Prostate gland (tissue), 2 donors: ENCODE data around the gene MUSTN1. TPM values are rescaled to one million over a fixed set of nuclear protein-coding genes. Genes with fewer than 3 reads are reported as not detected.

Source experiments
- DNase-seq: peaks from one replicate; pipeline ENCODE4 v3.0.0-alpha.2; 2019; ENCODE audit warnings: low spot score
- H3K27ac ChIP-seq, 2 donors: fragments of 200-600 bp; sonication (generic); 2 replicates each; pipeline ENCODE4 v1.5.1; 2017 to 2019
- H3K27me3 ChIP-seq: fragments of 200-600 bp; sonication (generic); replicated peaks from 2 replicates; pipeline ENCODE4 v1.5.1; 2019; ENCODE audit not compliant: insufficient read depth
- H3K36me3 ChIP-seq, 2 donors: fragments of 200-600 bp; sonication (generic); 1 replicate in 1 of 2; 2 replicates in 1 of 2; pipeline versions ENCODE4 v1.5.1 to v1.8.1; 2017 to 2019
- H3K4me1 ChIP-seq: fragments of 200-600 bp; sonication (generic); replicated peaks from 2 replicates; pipeline ENCODE4 v1.5.1; 2019
- H3K4me3 ChIP-seq, 2 donors: fragments of 200-600 bp; sonication (generic); 2 replicates each; pipeline ENCODE4 v1.5.1; 2017 to 2019
- H3K9me3 ChIP-seq: fragments of 200-600 bp; sonication (generic); 2 replicates; pipeline ENCODE4 v1.5.1; 2017
- CTCF ChIP-seq, 4 experiments: fragments of 200-600 bp in 2 of 4; fragments of 450-650 bp in 2 of 4; sonication (generic) in 2 of 4; IDR thresholded peaks; 1 replicate in 3 of 4; 2 replicates in 1 of 4; pipeline ENCODE4 v1.5.1; 2016 to 2019; ENCODE audit warnings: antibody characterized with exemption in 4 of 4, mild to moderate bottlenecking in 2 of 4, moderate library complexity in 2 of 4
- POLR2A ChIP-seq: fragments of 450-650 bp; IDR thresholded peaks from one replicate; pipeline ENCODE4 v1.6.1; 2016; ENCODE audit warnings: antibody characterized with exemption, mild to moderate bottlenecking
- POLR2AphosphoS5 ChIP-seq: sonication (generic); formaldehyde crosslinking; IDR thresholded peaks from one replicate; pipeline ENCODE4 v1.6.1; 2017; ENCODE audit warnings: antibody characterized with exemption
- WGBS: methylation state at CpG from one replicate; pipeline ENCODE4 v1.1.5; 2018; 5-methylcytosine and 5-hydroxymethylcytosine counted together
- intact Hi-C: fragments of 100-400 bp; cut with DNase I; formaldehyde crosslinking; loops from one replicate; pipeline ENCODE4 v1.14.2; 2022
- total RNA-seq, 2 donors: library from RNA; depleted of rRNA; stranded (reverse); fragments of >200 nt; gene quantifications; one replicate each; pipeline ENCODE4 v1.1.0, GENCODE V29; 2016

MUSTN1 gene
- total RNA-seq, 2 donors from 2014 or later: 10.5 to 14.4 TPM

- Histone ChIP-seq H3K27me3 (no peaks in the 10 kb centered on the region), H3K4me3 (no peak overlapping the region), H3K9me3 (no peaks in the 10 kb centered on the region), H3K36me3 (no peaks in the 10 kb centered on the region), H3K27ac (peak overlapping the region; percentile 57 to 66), H3K4me1 (no peaks in the 10 kb centered on the region)
- TF ChIP-seq CTCF (IDR thresholded peaks at IDR 0.05) (no peak), POLR2A (no peak)
- intact Hi-C loops: loop anchor here (5.0 to 10.0 kb wide), 2 partner anchors 51 to 229 kb away; partner anchors contain the start of gene STIMATE
- WGBS: 71% methylated on average over 7 of the region's 7 CpGs
- DNase-seq: no peak
Observed at GRCh38 chr3:52845691-52846431, 11.0 kb upstream of the MUSTN1 start.

GRCh38 chr3:52845157-52845556 is 10.3 kb upstream of the MUSTN1 start:
- Histone ChIP-seq H3K27ac (peak overlapping the region; percentile 57 to 66), H3K4me3 (no peak overlapping the region), H3K27me3 (no peaks in the 10 kb centered on the region), H3K36me3 (no peaks in the 10 kb centered on the region), H3K4me1 (no peaks in the 10 kb centered on the region), H3K9me3 (no peaks in the 10 kb centered on the region)
- peak; percentile 59 for TF ChIP-seq POLR2AphosphoS5
- no peak for TF ChIP-seq CTCF (IDR thresholded peaks at IDR 0.05)
- DNase-seq: peak; percentile 16
- 15% methylated on average over 6 of the region's 6 CpGs for whole genome bisulfite sequencing
- intact Hi-C loops: loop anchor here (5.0 to 10.0 kb wide), 2 partner anchors 52 to 230 kb away; partner anchors contain the start of gene STIMATE

GRCh38 chr3:52844290-52844975 is 9.6 kb upstream of the MUSTN1 start:
- no peak for TF ChIP-seq CTCF (IDR thresholded peaks at IDR 0.05)
- no peak for TF ChIP-seq POLR2A
- no peak for TF ChIP-seq POLR2AphosphoS5
- H3K4me1 ChIP-seq: no peaks in the 10 kb centered on the region
- H3K36me3 ChIP-seq: no peaks in the 10 kb centered on the region
- intact Hi-C loops: loop anchor here (10.0 kb wide), 1 partner anchor 230 kb away; no protein-coding TSS in a partner anchor
- no peaks in the 10 kb centered on the region for H3K9me3 ChIP-seq
- H3K4me3 ChIP-seq: no peak overlapping the region
- peak overlapping the region; percentile 57 to 62 for H3K27ac ChIP-seq
- WGBS: 81% methylated on average over 18 of the region's 18 CpGs
- H3K27me3 ChIP-seq: no peaks in the 10 kb centered on the region
- DNase-seq: no peak

GRCh38 chr3:52843881-52844280 is 9.1 kb upstream of the MUSTN1 start:
- Histone ChIP-seq H3K27me3 (no peaks in the 10 kb centered on the region), H3K4me3 (no peak overlapping the region), H3K4me1 (no peaks in the 10 kb centered on the region), H3K27ac (no peak overlapping the region), H3K36me3 (no peaks in the 10 kb centered on the region), H3K9me3 (no peaks in the 10 kb centered on the region)
- 69% methylated on average over 2 of the region's 2 CpGs for WGBS
- TF ChIP-seq CTCF (IDR thresholded peaks at IDR 0.05) (no peak), POLR2AphosphoS5 (no peak), POLR2A (no peak)
- intact Hi-C loops: loop anchor here (10.0 kb wide), 1 partner anchor 231 kb away; no protein-coding TSS in a partner anchor
- no peak for DNase-seq
